Tibial nerve (tissue), 3 donors: ENCODE data around the gene SHANK3.

Source experiments
- POLR2A ChIP-seq, 2 donors: fragments of 450-650 bp; IDR thresholded peaks; one replicate each; pipeline ENCODE4 v1.6.1; 2017; ENCODE audit warnings: antibody characterized with exemption in 2 of 2, mild to moderate bottlenecking in 2 of 2, moderate library complexity in 2 of 2
- TF ChIP-seq, protein P1 (sequence below), 5 experiments: fragments of 200-600 bp in 3 of 5; fragments of 450-650 bp in 2 of 5; sonication (generic) in 3 of 5; IDR thresholded peaks; one replicate each; pipeline ENCODE4 v1.5.1; 2016 to 2019; ENCODE audit warnings: antibody characterized with exemption in 5 of 5, mild to moderate bottlenecking in 3 of 5, moderate library complexity in 2 of 5

DNA sequence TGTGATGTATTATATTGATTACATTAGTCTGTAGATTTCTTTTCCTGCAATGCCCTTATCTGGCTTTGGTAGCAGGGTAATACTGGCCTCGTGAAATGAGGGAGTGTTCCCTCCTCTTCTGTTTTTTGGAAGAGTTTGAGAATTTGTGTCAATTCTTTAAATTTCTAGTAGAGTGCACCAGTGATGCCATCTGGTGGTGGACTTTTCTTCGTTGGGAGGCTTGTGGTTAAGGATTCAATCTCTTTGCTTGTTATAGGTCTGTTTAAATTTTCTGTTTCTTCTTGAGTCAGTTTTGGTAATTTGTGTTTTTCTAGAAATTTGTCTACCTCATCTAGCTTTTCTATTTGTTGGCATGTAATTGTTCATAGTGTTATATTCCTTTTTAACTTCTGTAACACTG is 18.9 kb downstream of the SHANK3 start:
- TF ChIP-seq, protein P1, sequence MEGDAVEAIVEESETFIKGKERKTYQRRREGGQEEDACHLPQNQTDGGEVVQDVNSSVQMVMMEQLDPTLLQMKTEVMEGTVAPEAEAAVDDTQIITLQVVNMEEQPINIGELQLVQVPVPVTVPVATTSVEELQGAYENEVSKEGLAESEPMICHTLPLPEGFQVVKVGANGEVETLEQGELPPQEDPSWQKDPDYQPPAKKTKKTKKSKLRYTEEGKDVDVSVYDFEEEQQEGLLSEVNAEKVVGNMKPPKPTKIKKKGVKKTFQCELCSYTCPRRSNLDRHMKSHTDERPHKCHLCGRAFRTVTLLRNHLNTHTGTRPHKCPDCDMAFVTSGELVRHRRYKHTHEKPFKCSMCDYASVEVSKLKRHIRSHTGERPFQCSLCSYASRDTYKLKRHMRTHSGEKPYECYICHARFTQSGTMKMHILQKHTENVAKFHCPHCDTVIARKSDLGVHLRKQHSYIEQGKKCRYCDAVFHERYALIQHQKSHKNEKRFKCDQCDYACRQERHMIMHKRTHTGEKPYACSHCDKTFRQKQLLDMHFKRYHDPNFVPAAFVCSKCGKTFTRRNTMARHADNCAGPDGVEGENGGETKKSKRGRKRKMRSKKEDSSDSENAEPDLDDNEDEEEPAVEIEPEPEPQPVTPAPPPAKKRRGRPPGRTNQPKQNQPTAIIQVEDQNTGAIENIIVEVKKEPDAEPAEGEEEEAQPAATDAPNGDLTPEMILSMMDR (IDR thresholded peaks at IDR 0.05) = peak in 2 of 5 experiments; percentile 12
- no peak for TF ChIP-seq POLR2A (IDR thresholded peaks at IDR 0.05)
